H1 (cell line): ENCODE measurements around the gene PCED1B. TPM values are rescaled to one million over a fixed set of nuclear protein-coding genes. Genes with fewer than 3 reads are reported as not detected.

Source experiments
- CTCF ChIA-PET: fragments of 300-600 bp; sonication (Branson Sonifier 250); formaldehyde crosslinking; loops from one replicate; lab custom pipeline; 2021; ENCODE audit not compliant: partially characterized antibody; lab: Charles Lee
- POLR2A ChIA-PET: fragments of 300-600 bp; sonication (Branson Sonifier 250); formaldehyde crosslinking; loops from one replicate; lab custom pipeline; 2021; ENCODE audit warnings: inconsistent platforms; ENCODE audit not compliant: partially characterized antibody; lab: Charles Lee
- DNase-seq, 2 experiments: peaks; one replicate each; pipeline versions ENCODE4 v3.0.0 to v3.0.0-alpha.2; 2010 to 2022; ENCODE audit warnings: low spot score in 2 of 2, low read depth in 1 of 2, mixed read lengths in 1 of 2
- FAIRE-seq: peaks from 2 replicates; lab custom pipeline; 2011; peaks lifted over from hg19 to GRCh38; lab: Jason Lieb, UNC
- H2AFZ ChIP-seq: 2 replicates; pipeline ENCODE4 v1.8.1; 2012; ENCODE audit warnings: low read length, inconsistent platforms
- H2AK5ac ChIP-seq: 2 replicates; pipeline ENCODE4 v1.6.1; 2013; ENCODE audit warnings: low read depth, low read length
- H2BK120ac ChIP-seq: replicated peaks from 2 replicates; pipeline ENCODE3; 2013; ENCODE audit warnings: low read depth, low read length, inconsistent platforms
- H2BK12ac ChIP-seq: 2 replicates; pipeline ENCODE4 v1.6.1; 2013; ENCODE audit warnings: low read depth, low read length
- H2BK15ac ChIP-seq: 2 replicates; pipeline ENCODE4 v1.6.1; 2013; ENCODE audit warnings: low read length
- H2BK20ac ChIP-seq: 2 replicates; pipeline ENCODE4 v1.6.1; 2013; ENCODE audit warnings: low read length
- H2BK5ac ChIP-seq: 2 replicates; pipeline ENCODE4 v1.6.1; 2013; ENCODE audit warnings: low read depth, low read length
- H3K14ac ChIP-seq: 2 replicates; pipeline ENCODE4 v1.6.1; 2013; ENCODE audit warnings: inconsistent platforms; ENCODE audit not compliant: insufficient read length
- H3K18ac ChIP-seq: 2 replicates; pipeline ENCODE4 v1.6.1; 2013; ENCODE audit warnings: low read length; ENCODE audit errors: extremely low read depth
- H3K23ac ChIP-seq: 2 replicates; pipeline ENCODE4 v1.6.1; 2013; ENCODE audit warnings: inconsistent platforms; ENCODE audit not compliant: insufficient read length
- H3K23me2 ChIP-seq: 2 replicates; pipeline ENCODE4 v1.6.1; 2013; ENCODE audit warnings: low read depth, low read length
- H3K27ac ChIP-seq: 2 replicates; pipeline ENCODE4 v1.6.1; 2011; ENCODE audit warnings: low read depth, low read length, inconsistent platforms
- H3K27me3 ChIP-seq, 4 experiments: replicated peaks in 1 of 4; 1 replicate in 1 of 4; 2 replicates in 3 of 4; pipeline versions ENCODE4 v1.6.1 to v1.8.1; 2011 to 2013; ENCODE audit warnings: low read length in 3 of 4, mild to moderate bottlenecking in 3 of 4, inconsistent platforms in 2 of 4, mixed read lengths in 2 of 4, moderate library complexity in 1 of 4; ENCODE audit not compliant: control insufficient read depth in 3 of 4, insufficient read depth in 3 of 4; ENCODE audit errors: extremely low read depth in 1 of 4
- H3K36me3 ChIP-seq, 4 experiments: 2 replicates each; pipeline versions ENCODE4 v1.6.1 to v1.8.1; 2011 to 2013; ENCODE audit warnings: mild to moderate bottlenecking in 4 of 4, low read length in 3 of 4, moderate library complexity in 2 of 4, control low read depth in 1 of 4, inconsistent platforms in 1 of 4; ENCODE audit not compliant: insufficient read depth in 4 of 4, control insufficient read depth in 2 of 4
- H3K4ac ChIP-seq: replicated peaks from 2 replicates; pipeline ENCODE3; 2013; ENCODE audit warnings: low read length, low read depth, mixed read lengths, inconsistent platforms; ENCODE audit not compliant: insufficient read length
- H3K4me1 ChIP-seq, 4 experiments: replicated peaks in 1 of 4; 1 replicate in 1 of 4; 2 replicates in 3 of 4; pipeline versions ENCODE4 v1.6.1 to v1.8.1; 2011 to 2013; ENCODE audit warnings: low read length in 3 of 4, inconsistent platforms in 2 of 4, mixed read lengths in 1 of 4; ENCODE audit not compliant: insufficient read depth in 4 of 4, control insufficient read depth in 3 of 4
- H3K4me2 ChIP-seq, 2 experiments: 2 replicates each; pipeline versions ENCODE4 v1.6.1 to v1.8.1; 2011 to 2013; ENCODE audit warnings: low read depth in 2 of 2, low read length in 2 of 2, control low read depth in 1 of 2, inconsistent platforms in 1 of 2, mild to moderate bottlenecking in 1 of 2; ENCODE audit not compliant: insufficient read depth in 1 of 2
- H3K4me3 ChIP-seq, 4 experiments: fragments of 200-600, 300-600 bp in 1 of 4; sonication (generic), shearing (Covaris generic), sonication (Bioruptor Twin) in 1 of 4; 2 replicates each; pipeline versions ENCODE4 v1.5.1 to v1.8.1; 2011 to 2016; ENCODE audit warnings: low read length in 4 of 4, low read depth in 3 of 4, control low read depth in 2 of 4, inconsistent platforms in 2 of 4, mild to moderate bottlenecking in 2 of 4, mixed read lengths in 1 of 4, moderate library complexity in 1 of 4; ENCODE audit not compliant: insufficient read depth in 2 of 4; ENCODE audit errors: extremely low read depth in 1 of 4
- H3K56ac ChIP-seq: replicated peaks from 2 replicates; pipeline ENCODE3; 2013; ENCODE audit warnings: low read depth, mild to moderate bottlenecking, mixed read lengths, low read length, inconsistent platforms; ENCODE audit not compliant: insufficient read length
- H3K79me1 ChIP-seq: 2 replicates; pipeline ENCODE4 v1.6.1; 2013; ENCODE audit warnings: low read depth, low read length, control low read depth
- H3K79me2 ChIP-seq, 2 experiments: 2 replicates each; pipeline versions ENCODE4 v1.6.1 to v1.8.1; 2012 to 2013; ENCODE audit warnings: low read length in 2 of 2, mild to moderate bottlenecking in 2 of 2, inconsistent platforms in 1 of 2; ENCODE audit not compliant: insufficient read depth in 2 of 2, control insufficient read depth in 1 of 2
- H3K9ac ChIP-seq, 4 experiments: replicated peaks in 1 of 4; 1 replicate in 1 of 4; 2 replicates in 3 of 4; pipeline versions ENCODE4 v1.6.1 to v1.8.1; 2011 to 2013; ENCODE audit warnings: low read depth in 3 of 4, low read length in 3 of 4, control low read depth in 2 of 4, mild to moderate bottlenecking in 2 of 4, moderate library complexity in 2 of 4, inconsistent platforms in 1 of 4; ENCODE audit errors: extremely low read depth in 1 of 4
- H3K9me3 ChIP-seq, 2 experiments: 2 replicates each; pipeline versions ENCODE4 v1.6.1 to v1.8.1; 2012 to 2013; ENCODE audit warnings: mild to moderate bottlenecking in 2 of 2, moderate library complexity in 2 of 2, control low read depth in 1 of 2, inconsistent platforms in 1 of 2, low read depth in 1 of 2, low read length in 1 of 2, mixed read lengths in 1 of 2; ENCODE audit not compliant: insufficient read depth in 2 of 2
- H4K20me1 ChIP-seq, 2 experiments: replicated peaks in 1 of 2; 2 replicates each; pipeline versions ENCODE3 to v1.8.1; 2011 to 2013; ENCODE audit warnings: inconsistent platforms in 2 of 2, low read length in 2 of 2, mild to moderate bottlenecking in 1 of 2; ENCODE audit not compliant: insufficient read depth in 2 of 2, control insufficient read depth in 1 of 2
- H4K5ac ChIP-seq: 2 replicates; pipeline ENCODE4 v1.6.1; 2013; ENCODE audit warnings: low read length, low read depth, mixed read lengths, inconsistent platforms; ENCODE audit not compliant: insufficient read length
- H4K8ac ChIP-seq: 2 replicates; pipeline ENCODE4 v1.8.0; 2013; ENCODE audit warnings: mild to moderate bottlenecking, moderate library complexity, low read length, inconsistent platforms; ENCODE audit not compliant: insufficient read depth; ENCODE audit errors: extremely low read depth
- H4K91ac ChIP-seq: replicated peaks from 2 replicates; pipeline ENCODE3; 2013; ENCODE audit warnings: low read length, mixed read lengths, inconsistent platforms; ENCODE audit not compliant: insufficient read length
- CHD1 ChIP-seq: IDR thresholded peaks from 2 replicates; pipeline ENCODE4 v1.6.1; 2012; ENCODE audit warnings: low read depth, low read length, improper control_type of control experiment
- TAF7 ChIP-seq: optimal IDR thresholded peaks from 2 replicates; pipeline ENCODE3; 2011; ENCODE audit warnings: low read depth, mild to moderate bottlenecking, inconsistent platforms, low read length, moderate library complexity, borderline replicate concordance
- TCF12 ChIP-seq: IDR thresholded peaks from 2 replicates; pipeline ENCODE4 v1.6.1; 2011; ENCODE audit warnings: low read depth, mild to moderate bottlenecking, low read length
- WGBS, 2 experiments: shearing (Covaris generic) in 1 of 2; methylation state at CpG; one replicate each; pipeline versions ENCODE4 v1.1.6 to v1.1.7; 2013 to 2015; ENCODE audit warnings: low lambda C conversion rate in 2 of 2, mixed read lengths in 2 of 2, inconsistent platforms in 1 of 2, low coverage in 1 of 2, missing lambda C conversion rate in 1 of 2; ENCODE audit not compliant: insufficient replicate concordance in 2 of 2, insufficient coverage in 1 of 2, insufficient read length in 1 of 2; ENCODE audit errors: extremely low coverage in 1 of 2, missing lambda C conversion rate in 1 of 2; 5-methylcytosine and 5-hydroxymethylcytosine counted together
- polyA plus RNA-seq, 7 experiments: library from polyadenylated mRNA; depleted of rRNA in 3 of 7; stranded (reverse) in 5 of 7; unstranded in 2 of 7; fragments of >200 nt in 5 of 7; fragments of 200-250 nt in 2 of 7; gene quantifications; 1 replicate in 5 of 7; 2 replicates in 1 of 7; 4 replicates in 1 of 7; pipeline versions ENCODE4 v1.2.1 to v1.2.3, GENCODE V29; 2011 to 2013; ENCODE audit warnings: missing spikeins in 2 of 7, mixed read lengths in 2 of 7
- total RNA-seq: library from RNA; stranded (reverse); fragmentation: NEBNext Ultra II Directional; extraction: Animal tissue kit (Norgen Biotek cat#: 25700); gene quantifications from 2 replicates; pipeline ENCODE4 v1.2.1, GENCODE V29; 2021

PCED1B gene
- total and polyA plus RNA-seq, 2 of the 8 experiments (the other 6 are each of a cell fraction or from before 2014, with no cell fraction given): 4.7 to 5.4 TPM

- Histone ChIP-seq H2BK5ac (no peak overlapping the region), H2AK5ac (no peak overlapping the region), H4K20me1 (no peaks in the 10 kb centered on the region), H3K23ac (no peak overlapping the region), H3K14ac (no peak overlapping the region), H3K4ac (no peak overlapping the region), H3K9me3 (no peaks in the 10 kb centered on the region), H2BK120ac (no peak overlapping the region), H2BK15ac (no peak overlapping the region), H3K23me2 (peaks cover 13% of the 10 kb centered on the region), H3K4me2 (no peak overlapping the region), H4K91ac (no peak overlapping the region), H3K36me3 (no peaks in the 10 kb centered on the region), H3K27me3 (peaks cover 0 to 23% (median 10%) of the 10 kb centered on the region in 4 experiments; a peak in 6 of 7 replicates), H3K4me3 (no peak overlapping the region), H4K8ac (no peak overlapping the region), H3K18ac (no peak overlapping the region), H3K9ac (no peak overlapping the region), H3K4me1 (peaks cover 0 to 3% (median 1%) of the 10 kb centered on the region in 4 experiments; a peak in 2 of 7 replicates), H3K56ac (no peak overlapping the region), H3K79me1 (no peaks in the 10 kb centered on the region), H4K5ac (no peak overlapping the region), H2BK12ac (no peak overlapping the region), H2BK20ac (no peak overlapping the region), H3K79me2 (no peaks in the 10 kb centered on the region), H3K27ac (no peak overlapping the region), H2AFZ (no peak overlapping the region)
- TF ChIP-seq TAF7: no peak
- no peak for TF ChIP-seq TCF12
- TF ChIP-seq CHD1: no peak
- WGBS, 2 experiments: 91% methylated on average over 17 of the region's 17 CpGs; no CpG with 5 or more reads in 1 of the 2 experiments
- no peak for DNase-seq
- FAIRE-seq: no peak
- ChIA-PET POLR2A (interaction anchor here (2.4 kb wide), 1 partner anchor 9 kb away, joined by 5 read pairs; no protein-coding TSS in a partner anchor), CTCF (interaction anchor here (0.6 to 3.3 kb wide), 5 partner anchors 198 to 331 kb away, joined by 4 to 14 read pairs (median 4); no protein-coding TSS in a partner anchor)
Observed at GRCh38 chr12:47077206-47078085, 2.0 kb upstream of the PCED1B start.
